GM12878 (cell line): ENCODE data around the gene FOXP1. TPM values are rescaled to one million over a fixed set of nuclear protein-coding genes. Genes with fewer than 3 reads are reported as not detected.

Source experiments
- ATAC-seq: fragments of 200-7000 bp; cut with Tn5 transposase; 3 replicates; pipeline ENCODE4 v1.9.1; 2020; ENCODE audit warnings: mild to moderate bottlenecking, moderate library complexity
- BruUV-seq: library from RNA; stranded (reverse); fragments of 400-500 nt; replicated peaks from 2 replicates; lab custom pipeline; 2021; lab: Mats Ljungman, UMichigan
- CTCF ChIA-PET: fragments of 300-600 bp; sonication (Branson Sonifier 250); formaldehyde crosslinking; extraction: SDS; loops from one replicate; lab custom pipeline; 2021; ENCODE audit warnings: inconsistent platforms; lab: Yijun Ruan, JAX
- POLR2A ChIA-PET: fragments of 350-600 bp; formaldehyde crosslinking; extraction: SDS; loops from one replicate; lab custom pipeline; 2021; ENCODE audit warnings: inconsistent platforms; lab: Charles Lee
- RAD21 ChIA-PET: fragments of 300-600 bp; sonication (Branson Sonifier 250); formaldehyde crosslinking; loops from one replicate; lab custom pipeline; 2023; ENCODE audit warnings: antibody characterized with exemption; ENCODE audit not compliant: unreplicated experiment; lab: Charles Lee
- SMC1A ChIA-PET: fragments of 300-600 bp; sonication (Branson Sonifier 250); formaldehyde crosslinking; loops from one replicate; lab custom pipeline; 2023; ENCODE audit not compliant: unreplicated experiment, uncharacterized antibody; lab: Charles Lee
- DNase-seq: peaks from one replicate; pipeline ENCODE4 v3.0.0-alpha.2; 2011; ENCODE audit warnings: low read depth, low spot score
- FAIRE-seq: peaks from 3 replicates; lab custom pipeline; 2011; peaks lifted over from hg19 to GRCh38; lab: Jason Lieb, UNC
- H2AFZ ChIP-seq: 2 replicates; pipeline ENCODE4 v1.6.0; 2011; ENCODE audit warnings: low read depth, low read length, control low read depth; ENCODE audit not compliant: control insufficient read depth
- H3K27ac ChIP-seq: 2 replicates; pipeline ENCODE4 v1.5.1; 2011; ENCODE audit warnings: control low read depth; ENCODE audit not compliant: control insufficient read depth, insufficient read depth
- H3K27me3 ChIP-seq, 2 experiments: replicated peaks in 1 of 2; 2 replicates each; pipeline versions ENCODE4 v1.6.0 to v1.6.1; 2011; ENCODE audit warnings: low read length in 1 of 2; ENCODE audit not compliant: control insufficient read depth in 2 of 2, insufficient read depth in 2 of 2
- H3K36me3 ChIP-seq, 2 experiments: 2 replicates each; pipeline ENCODE4 v1.5.1; 2011; ENCODE audit warnings: low read length in 1 of 2; ENCODE audit not compliant: control insufficient read depth in 2 of 2, insufficient read depth in 2 of 2
- H3K4me1 ChIP-seq: 2 replicates; pipeline ENCODE4 v1.6.1; 2011; ENCODE audit warnings: mild to moderate bottlenecking, low read length, moderate library complexity, mixed read lengths; ENCODE audit not compliant: control insufficient read depth, insufficient read depth
- H3K4me2 ChIP-seq: 2 replicates; pipeline ENCODE4 v1.6.0; 2011; ENCODE audit warnings: control low read depth; ENCODE audit not compliant: control insufficient read depth, insufficient read depth
- H3K4me3 ChIP-seq: fragments of 200-600 bp; sonication (generic); 2 replicates; pipeline ENCODE4 v1.5.1; 2016
- H3K79me2 ChIP-seq: 2 replicates; pipeline ENCODE4 v1.6.0; 2011; ENCODE audit warnings: low read length; ENCODE audit not compliant: control insufficient read depth, insufficient read depth
- H3K9ac ChIP-seq: 2 replicates; pipeline ENCODE4 v1.8.0; 2011; ENCODE audit warnings: low read length, control low read depth, mixed read lengths; ENCODE audit not compliant: control insufficient read depth, insufficient read depth
- H3K9me3 ChIP-seq: replicated peaks from 3 replicates; pipeline ENCODE4 v1.5.1; 2011; ENCODE audit warnings: mild to moderate bottlenecking, low read length; ENCODE audit not compliant: control insufficient read depth, insufficient read depth
- H4K20me1 ChIP-seq: 2 replicates; pipeline ENCODE4 v1.6.0; 2011; ENCODE audit not compliant: control insufficient read depth, insufficient read depth
- CHD1 ChIP-seq: IDR thresholded peaks from 2 replicates; pipeline ENCODE4 v1.6.1; 2012; ENCODE audit warnings: low read depth, low read length, improper control_type of control experiment
- ETV6 ChIP-seq, 2 experiments: fragments of 450-650 bp in 1 of 2; IDR thresholded peaks in 1 of 2; conservative IDR thresholded peaks in 1 of 2; 2 replicates each; pipeline ENCODE4 v1.6.1; 2014; ENCODE audit warnings: antibody characterized with exemption in 1 of 2, borderline replicate concordance in 1 of 2, low read depth in 1 of 2, mild to moderate bottlenecking in 1 of 2, moderate library complexity in 1 of 2
- JUND ChIP-seq: IDR thresholded peaks from 2 replicates; pipeline ENCODE4 v1.6.1; 2012; ENCODE audit warnings: low read depth, mild to moderate bottlenecking, low read length, improper control_type of control experiment, moderate library complexity
- NFYA ChIP-seq: IDR thresholded peaks from 2 replicates; pipeline ENCODE4 v1.6.1; 2011; ENCODE audit warnings: low read depth, mild to moderate bottlenecking, low read length, improper control_type of control experiment, borderline replicate concordance
- SMARCA5 ChIP-seq: fragments of 450-650 bp; IDR thresholded peaks from 2 replicates; pipeline ENCODE4 v1.6.1; 2017; ENCODE audit warnings: mild to moderate bottlenecking
- STAT1 ChIP-seq: fragments of 450-650 bp; conservative IDR thresholded peaks from 2 replicates; pipeline ENCODE4 v1.6.1; 2014; ENCODE audit warnings: antibody characterized with exemption, mild to moderate bottlenecking
- TAF1 ChIP-seq: IDR thresholded peaks from 2 replicates; pipeline ENCODE4 v1.6.1; 2011; ENCODE audit warnings: mild to moderate bottlenecking, low read depth, low read length, borderline replicate concordance
- WRNIP1 ChIP-seq: IDR thresholded peaks from 2 replicates; pipeline ENCODE4 v1.6.1; 2011; ENCODE audit warnings: low read depth, low read length, improper control_type of control experiment, borderline replicate concordance
- ZBED1 ChIP-seq: IDR thresholded peaks from 2 replicates; pipeline ENCODE4 v1.6.1; 2016; ENCODE audit warnings: borderline replicate concordance
- ZNF217 ChIP-seq: fragments of 450-650 bp; IDR thresholded peaks from 2 replicates; pipeline ENCODE4 v1.6.1; 2017; ENCODE audit warnings: antibody characterized with exemption, mild to moderate bottlenecking
- WGBS: methylation state at CpG from one replicate; pipeline ENCODE4 v1.1.6; 2016; ENCODE audit warnings: low lambda C conversion rate; ENCODE audit not compliant: insufficient replicate concordance, insufficient coverage; ENCODE audit errors: missing lambda C conversion rate; 5-methylcytosine and 5-hydroxymethylcytosine counted together
- in situ Hi-C: fragments of 300-500 bp; cut with MboI; formaldehyde crosslinking; loops from 9 replicates; pipeline ENCODE4 v1.14.3; 2018; ENCODE audit warnings: mixed read lengths
- intact Hi-C: fragments of 100-400 bp; cut with micrococcal nuclease; formaldehyde crosslinking; loops from one replicate; pipeline ENCODE4 v1.14.2; 2022; ENCODE audit not compliant: unreplicated experiment
- polyA plus RNA-seq, 11 experiments: library from polyadenylated mRNA; depleted of rRNA in 4 of 11; unstranded in 6 of 11; stranded (reverse) in 5 of 11; fragments of >200 nt; fragmentation: Nextera tagmentation in 4 of 11; fragmentation: Illumina TruSeq in 1 of 11; extraction: Ambion mirVana in 4 of 11; extraction: Trizol in 1 of 11; gene quantifications; 1 replicate in 1 of 11; 2 replicates in 10 of 11; pipeline versions ENCODE4 v1.2.1 to v1.2.3, GENCODE V29; 2011 to 2016; ENCODE audit warnings: inconsistent platforms in 2 of 11, missing spikeins in 2 of 11, low read depth in 1 of 11
- total RNA-seq, 4 experiments: library from RNA; depleted of rRNA in 3 of 4; stranded (reverse); fragments of >200 nt in 3 of 4; fragmentation: Illumina TruSeq in 1 of 4; extraction: Trizol in 1 of 4; gene quantifications; 2 replicates each; pipeline versions ENCODE4 v1.2.1 to v1.2.3, GENCODE V29; 2013 to 2021

Gene FOXP1
- total and polyA plus RNA-seq, 10 of the 15 experiments (the other 5 are each of a cell fraction or from before 2014, with no cell fraction given): 0.05 to 1.6 (median 0.20) TPM; not detected in 1

DNA sequence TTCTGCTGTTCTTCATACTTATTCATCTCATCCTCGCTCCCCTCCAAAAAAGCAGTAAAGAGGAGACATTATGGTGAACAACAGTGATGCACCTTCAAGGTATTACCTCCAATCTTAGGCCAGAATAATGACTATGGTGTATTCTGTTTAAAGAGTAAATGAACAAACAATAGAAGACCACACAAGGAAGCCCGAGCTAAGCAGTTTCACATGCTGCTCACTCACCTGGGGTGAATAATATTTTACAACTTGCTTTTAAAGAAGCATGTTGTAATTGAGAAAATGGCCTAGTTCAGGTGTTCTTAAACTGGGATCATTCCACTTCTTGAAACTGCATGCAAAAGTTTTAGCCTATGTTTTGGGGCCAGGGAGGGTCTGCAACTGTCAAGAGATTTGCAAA is 581.2 kb downstream of the FOXP1 start:
- Histone ChIP-seq H4K20me1 (no peaks in the 10 kb centered on the region), H3K36me3 (no peaks in the 10 kb centered on the region), H3K27me3 (no peaks in the 10 kb centered on the region), H3K4me2 (no peak overlapping the region), H3K4me3 (no peak overlapping the region), H3K27ac (no peak overlapping the region), H3K4me1 (no peaks in the 10 kb centered on the region), H2AFZ (no peak overlapping the region), H3K9me3 (no peaks in the 10 kb centered on the region), H3K79me2 (no peaks in the 10 kb centered on the region), H3K9ac (no peak overlapping the region)
- no peak for TF ChIP-seq SMARCA5
- no peak for TF ChIP-seq CHD1
- TF ChIP-seq JUND: no peak
- TF ChIP-seq ZBED1: no peak
- TF ChIP-seq TAF1: no peak
- no peak for TF ChIP-seq ZNF217
- TF ChIP-seq STAT1: no peak
- no peak for TF ChIP-seq NFYA
- no peak for TF ChIP-seq WRNIP1
- no peak for TF ChIP-seq ETV6 (conservative IDR thresholded peaks at IDR 0.05 in 1 of 2, IDR thresholded peaks at IDR 0.05 in 1 of 2; ENCODE audit: borderline replicate concordance in 1 of 2, low read depth in 1 of 2)
- ATAC-seq (no peak), FAIRE-seq (no peak), DNase-seq (no peak)
- CTCF ChIA-PET: no interaction called here
- no TSS peak for BruUV-seq
- RAD21 ChIA-PET: no interaction called here
- SMC1A ChIA-PET: no interaction called here
- intact Hi-C loops (loop anchor here (10.0 kb wide), 1 partner anchor 153 kb away; no protein-coding TSS in a partner anchor), in situ Hi-C loops (loop anchor here (10.0 kb wide), 1 partner anchor 593 kb away; no protein-coding TSS in a partner anchor)
- POLR2A ChIA-PET: no interaction called here
- 37% methylated on average over 2 of the region's 2 CpGs for WGBS
